Left renal cortex interstitium (tissue), 4 donors: ENCODE data around the gene OR2H1. TPM values are rescaled to one million over a fixed set of nuclear protein-coding genes. Genes with fewer than 3 reads are reported as not detected.

Source experiments
- DNase-seq, 4 donors: peaks; one replicate each; pipeline ENCODE4 v3.0.0-alpha.2; 2013; ENCODE audit warnings: low read depth in 4 of 4, low spot score in 2 of 4, missing footprints in 1 of 4
- polyA plus RNA-seq, 4 donors: library from polyadenylated mRNA; unstranded; fragments of 120-200 nt; gene quantifications; one replicate each; pipeline ENCODE4 v1.2.1, GENCODE V29; 2013; ENCODE audit not compliant: insufficient read length in 4 of 4

The OR2H1 gene
- polyA plus RNA-seq, 4 donors = not detected

DNA sequence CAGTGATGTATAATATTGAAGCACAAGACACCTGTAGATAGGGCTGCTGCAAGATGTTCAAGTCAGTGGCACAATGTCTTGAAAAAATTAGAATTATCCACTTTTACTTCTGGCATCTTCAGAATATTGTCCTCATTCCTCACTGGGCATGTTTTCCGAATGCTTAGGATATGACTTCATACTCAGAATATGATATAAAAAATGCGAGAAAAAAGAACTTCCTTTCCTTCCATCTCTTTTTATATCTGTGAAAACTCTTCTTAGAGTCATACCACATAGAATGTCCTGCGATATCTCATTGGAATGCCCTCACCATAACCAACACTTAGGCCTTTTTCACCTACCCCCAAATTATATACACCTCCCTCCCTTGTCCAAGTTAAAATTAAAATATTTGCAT, 26.2 kb downstream of the OR2H1 start:
- no peak for DNase-seq

DNA sequence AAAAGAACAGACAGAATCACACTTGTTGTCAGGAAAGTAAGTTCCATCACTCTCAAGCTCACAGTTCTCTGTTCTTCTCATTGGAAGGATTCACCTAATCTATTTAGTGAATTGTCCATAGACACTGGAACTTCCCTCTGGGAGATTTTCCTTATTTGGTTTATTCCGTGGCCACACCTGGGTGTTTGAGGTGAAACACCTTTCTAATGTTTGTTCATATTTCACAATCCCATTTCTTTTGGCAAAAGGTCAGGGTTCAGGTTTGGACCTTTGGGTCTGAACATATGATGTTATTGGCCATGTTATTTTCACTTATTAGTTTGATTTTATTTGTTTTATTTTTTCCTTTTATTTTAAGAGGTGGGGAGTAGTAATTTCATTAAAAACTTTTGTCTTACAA, 26.8 kb downstream of the OR2H1 start:
- DNase-seq = no peak

DNA sequence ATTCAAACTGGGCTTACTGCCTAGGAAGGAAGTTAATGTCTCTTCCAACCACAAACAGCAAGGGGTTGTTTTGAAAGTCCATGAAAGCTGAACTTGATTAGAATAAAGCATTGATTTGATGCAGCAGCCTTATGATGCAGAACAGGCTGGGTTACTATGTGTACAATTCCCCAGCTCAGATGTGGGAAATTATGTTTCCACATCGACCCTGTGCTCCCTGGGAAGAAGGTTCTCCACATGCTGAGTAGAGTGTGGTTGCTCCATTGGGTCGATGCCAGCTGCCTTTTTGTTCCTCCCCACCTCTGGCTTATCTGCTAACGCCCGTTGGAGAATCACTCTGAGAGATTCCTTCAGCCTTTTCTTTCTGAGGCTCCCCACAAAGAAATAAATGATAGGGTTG, 29.6 kb downstream of the OR2H1 start:
- no peak for DNase-seq

DNA sequence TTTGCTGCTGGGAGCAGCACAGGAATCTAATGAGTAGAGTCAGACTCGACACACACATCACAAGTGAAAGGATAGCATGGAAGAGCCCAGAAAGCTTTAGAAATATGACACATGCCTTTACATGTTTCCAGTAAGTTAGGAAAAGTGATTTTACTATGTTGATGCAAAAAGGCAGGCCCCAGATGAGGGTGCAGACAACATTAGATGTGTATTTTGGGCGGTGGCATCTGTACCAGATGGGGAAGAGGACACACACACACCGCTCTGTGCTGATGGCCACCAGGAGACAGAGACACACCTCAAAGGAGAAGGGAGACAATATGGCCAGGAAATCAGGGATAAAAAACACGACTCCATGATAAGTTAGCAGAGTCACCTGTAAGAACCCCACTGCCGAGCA, 30.2 kb downstream of the OR2H1 start:
- DNase-seq = no peak

DNA sequence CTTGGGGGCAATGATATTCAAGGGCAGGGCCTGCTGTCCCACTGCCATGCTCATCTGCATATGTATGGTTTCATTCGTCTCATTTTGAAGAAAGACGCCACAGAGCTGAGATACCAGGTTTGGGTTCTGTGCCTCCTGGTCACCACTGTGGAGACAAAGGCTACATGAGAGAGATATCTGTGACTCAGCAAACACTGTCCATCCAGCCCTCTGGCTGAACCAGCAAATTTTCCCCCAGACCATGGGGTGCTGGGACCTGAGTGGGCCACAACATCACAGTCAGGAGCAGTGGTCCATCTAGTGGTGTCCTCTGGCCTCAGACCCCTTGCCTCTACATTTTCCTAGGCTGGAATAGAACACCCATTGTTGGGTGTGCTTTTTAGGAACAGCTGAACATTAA, 30.7 kb downstream of the OR2H1 start, which contains the start of gene MAS1L:
Gene MAS1L (minus strand): TSS at position 297 of the 400 bp plus-strand sequence. CDS start 54 bp downstream, at position 243.
- DNase-seq = no peak

DNA sequence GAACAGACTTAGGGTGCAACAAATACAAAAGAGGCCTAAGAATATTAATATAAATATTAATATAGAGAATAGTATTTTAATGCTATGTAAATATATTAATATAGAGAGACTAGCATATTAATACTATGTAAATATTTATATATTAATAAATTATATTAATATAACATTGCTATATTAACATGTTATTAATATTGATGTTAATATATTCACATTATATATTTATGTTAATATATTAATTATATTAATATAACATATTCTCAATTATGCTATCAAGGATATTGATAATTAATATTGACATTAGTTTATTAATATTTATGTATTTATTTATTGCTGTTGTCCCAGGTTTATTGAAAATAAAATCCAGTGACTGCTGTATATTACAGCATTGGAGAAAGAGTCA, 31.9 kb downstream of the OR2H1 start:
- no peak for DNase-seq

DNA sequence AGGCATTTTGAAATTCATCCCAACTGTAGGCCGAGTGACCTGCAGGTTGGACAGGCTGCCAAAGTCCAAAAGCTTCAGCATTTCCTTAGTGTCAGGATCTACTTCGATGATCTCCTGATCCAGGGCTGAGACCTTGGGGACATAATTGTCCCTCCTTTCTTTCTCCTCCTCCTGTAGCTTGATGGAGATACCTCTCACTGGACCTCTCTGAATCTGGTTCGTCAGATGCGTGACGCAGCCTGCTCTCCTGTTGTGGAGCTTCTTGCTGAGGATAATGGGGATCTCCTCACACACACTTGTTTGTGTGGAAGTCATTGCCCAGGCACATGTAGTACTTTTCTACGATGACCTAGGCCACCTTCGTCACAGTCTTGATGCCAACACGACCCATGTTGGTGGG, 32.3 kb downstream of the OR2H1 start:
- no peak for DNase-seq

DNA sequence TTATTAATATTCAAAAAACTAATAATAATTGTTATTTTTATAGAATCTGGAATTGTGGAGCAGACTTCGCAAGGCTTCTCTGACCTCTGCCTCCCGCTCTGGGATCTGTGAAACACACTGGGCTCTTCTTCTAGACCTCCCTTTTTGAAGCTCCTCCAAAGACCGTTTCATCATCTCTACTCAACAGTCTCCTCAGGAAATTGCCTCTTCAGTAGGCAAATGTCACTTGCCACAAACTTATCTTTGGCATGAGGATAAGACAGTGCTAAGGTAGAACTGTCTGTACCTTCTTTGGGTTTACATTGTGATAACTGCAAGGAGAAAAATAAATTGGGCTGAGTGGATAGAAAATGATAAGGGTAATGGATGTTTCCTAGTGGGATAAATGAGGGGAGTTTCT, 33.1 kb downstream of the OR2H1 start:
- no peak for DNase-seq

DNA sequence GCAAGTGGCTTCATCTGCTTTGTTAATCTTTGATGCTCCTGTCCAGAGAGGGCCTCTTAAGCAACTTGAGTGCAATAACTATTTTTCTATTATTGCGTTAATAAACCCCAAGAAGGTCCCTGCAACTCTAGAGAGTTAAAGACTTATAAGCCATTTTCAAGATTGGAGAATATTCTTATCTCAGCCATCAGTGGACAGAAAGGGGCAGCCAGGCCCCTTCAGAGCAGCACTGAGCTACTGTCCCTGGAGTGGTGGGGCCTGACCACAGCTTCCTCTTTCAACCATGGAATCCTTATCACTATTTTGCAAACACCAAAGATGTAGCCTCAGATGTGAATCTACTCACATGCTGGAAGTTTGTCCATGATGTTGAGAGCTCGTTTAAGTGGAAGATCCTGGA, 33.6 kb downstream of the OR2H1 start:
- DNase-seq = no peak

DNA sequence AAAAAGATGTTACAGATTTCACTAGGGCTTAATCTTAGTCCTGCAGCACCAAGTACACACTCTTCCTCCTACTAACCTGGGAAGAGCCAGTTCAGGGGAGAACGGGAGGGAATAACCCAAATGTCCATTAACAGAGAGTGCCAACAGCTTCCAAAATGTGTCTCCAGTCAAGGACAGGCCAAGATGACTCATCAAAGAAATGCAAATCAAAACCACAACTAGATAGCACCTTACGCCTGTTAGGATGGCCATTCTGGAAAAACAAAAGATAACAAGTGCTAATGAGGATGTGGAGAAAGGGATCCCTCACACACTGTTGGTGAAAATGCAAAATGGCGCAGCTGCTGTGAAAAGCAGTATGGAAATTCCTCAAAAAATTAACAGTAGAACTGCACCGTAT, 34.6 kb downstream of the OR2H1 start:
- no peak for DNase-seq

DNA sequence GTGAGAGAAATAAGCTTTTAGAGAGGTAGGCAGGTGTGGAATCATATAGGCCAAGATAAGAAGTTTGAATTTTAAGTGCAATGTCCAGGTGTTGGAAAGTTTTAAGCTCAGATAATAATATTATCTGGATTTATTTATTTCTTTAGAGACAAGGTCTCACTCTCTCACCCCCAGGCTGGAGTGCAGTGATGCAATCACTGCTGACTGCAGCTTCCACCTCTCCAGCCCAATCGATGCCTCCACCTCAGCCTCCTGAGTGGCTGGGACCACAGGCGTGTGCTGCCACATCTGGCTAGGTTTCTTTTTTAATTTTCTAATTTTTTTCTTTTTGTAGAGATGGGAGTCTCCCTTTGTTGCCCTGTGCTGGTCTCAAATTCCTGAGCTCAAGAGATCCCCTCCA, 36.3 kb downstream of the OR2H1 start:
- DNase-seq = no peak

DNA sequence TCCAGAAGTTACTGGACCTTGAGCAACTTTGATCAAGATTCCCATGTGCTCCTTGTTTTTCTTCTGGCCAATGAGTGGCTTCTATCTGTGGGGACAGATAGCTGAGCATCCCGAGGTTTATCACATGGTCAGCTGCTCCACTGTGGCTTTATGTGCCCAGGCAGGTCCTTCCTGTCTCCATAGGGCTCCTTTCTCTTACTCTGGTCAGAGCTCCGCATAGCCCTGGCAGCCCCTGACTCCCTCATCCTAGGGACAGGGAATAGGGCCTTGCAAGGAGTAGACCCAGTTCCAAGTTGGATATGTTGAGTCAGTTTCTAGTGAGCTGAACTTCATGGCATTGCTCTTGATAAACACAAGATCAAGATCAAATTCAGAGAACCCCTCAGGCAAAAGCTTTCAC, 37.2 kb downstream of the OR2H1 start:
- no peak for DNase-seq

DNA sequence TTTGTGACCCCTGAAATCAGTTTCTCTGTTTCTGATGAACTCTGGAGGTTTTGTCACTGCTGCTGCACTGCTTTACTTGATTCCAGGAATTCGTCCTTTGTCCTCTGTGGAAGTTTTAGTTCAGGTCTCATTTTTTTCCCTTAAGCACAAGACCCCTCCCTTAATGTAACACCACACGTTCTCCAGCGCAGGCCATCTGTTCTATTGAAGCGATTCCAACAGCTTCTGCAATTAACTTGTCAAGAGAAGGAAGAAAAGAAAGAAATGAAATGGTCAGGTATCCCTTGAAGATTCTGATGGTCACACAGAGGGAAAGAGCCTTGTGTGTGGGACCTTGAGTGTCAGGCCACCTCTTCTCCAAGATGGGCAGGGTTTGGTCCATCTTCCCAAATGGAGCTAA, 38.6 kb downstream of the OR2H1 start:
- DNase-seq = no peak

DNA sequence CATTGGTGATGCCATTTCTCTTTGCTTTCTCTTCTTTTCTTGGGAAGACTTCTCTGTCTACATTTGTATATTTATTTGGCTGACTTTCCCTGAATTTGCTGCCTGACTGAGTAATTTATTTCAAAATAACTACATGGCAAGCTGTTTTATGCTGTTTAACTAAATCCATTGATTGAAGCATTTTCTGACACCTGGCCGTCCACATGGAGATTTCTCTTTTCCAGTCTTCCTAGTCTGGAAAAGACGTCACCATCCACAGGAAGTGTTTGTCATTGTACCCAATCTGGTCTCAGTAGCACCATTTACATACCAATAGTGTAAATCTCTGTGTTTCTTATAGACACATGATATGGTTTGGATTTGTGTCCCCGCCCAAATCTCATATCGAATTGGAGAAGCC, 40.0 kb downstream of the OR2H1 start:
- DNase-seq = no peak

DNA sequence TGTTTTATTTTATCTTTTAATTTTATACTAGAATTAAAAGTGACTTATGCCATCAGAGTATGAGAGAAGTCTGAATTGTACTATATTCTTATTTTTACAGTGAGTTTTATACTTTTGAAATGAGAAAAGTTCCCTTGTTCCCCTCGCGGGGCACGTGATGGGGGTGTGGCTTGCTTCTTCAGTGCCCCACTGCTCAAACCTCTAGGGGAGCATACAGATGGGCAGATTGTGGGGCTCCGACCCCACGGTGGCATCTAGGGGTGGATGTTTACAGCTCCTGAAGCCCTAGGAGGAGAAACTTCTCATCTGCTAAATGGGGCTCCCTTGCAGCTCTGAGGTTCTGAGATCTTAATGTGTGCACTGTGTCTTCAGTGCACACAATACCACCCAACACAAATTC, 42.7 kb downstream of the OR2H1 start:
- DNase-seq = no peak

DNA sequence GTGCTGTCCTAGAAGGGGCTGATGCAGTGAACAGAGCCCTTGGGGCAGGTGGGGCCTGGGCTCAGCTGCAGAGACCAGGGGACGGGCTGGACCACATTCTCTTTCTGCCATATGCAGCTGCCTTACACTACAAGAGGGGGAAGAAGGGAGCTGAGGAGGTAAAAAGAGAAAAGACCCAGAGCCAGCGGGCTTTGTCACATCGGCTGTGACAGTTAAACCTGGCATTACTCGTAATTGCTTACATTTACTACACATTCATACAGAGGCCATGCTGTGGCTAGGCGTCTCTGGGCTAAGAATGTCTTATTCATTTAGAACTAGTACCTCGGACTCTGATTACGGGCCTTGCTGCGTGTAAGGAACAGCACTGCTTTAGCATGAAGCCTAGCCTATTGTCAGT, 43.6 kb downstream of the OR2H1 start:
- DNase-seq = no peak

DNA sequence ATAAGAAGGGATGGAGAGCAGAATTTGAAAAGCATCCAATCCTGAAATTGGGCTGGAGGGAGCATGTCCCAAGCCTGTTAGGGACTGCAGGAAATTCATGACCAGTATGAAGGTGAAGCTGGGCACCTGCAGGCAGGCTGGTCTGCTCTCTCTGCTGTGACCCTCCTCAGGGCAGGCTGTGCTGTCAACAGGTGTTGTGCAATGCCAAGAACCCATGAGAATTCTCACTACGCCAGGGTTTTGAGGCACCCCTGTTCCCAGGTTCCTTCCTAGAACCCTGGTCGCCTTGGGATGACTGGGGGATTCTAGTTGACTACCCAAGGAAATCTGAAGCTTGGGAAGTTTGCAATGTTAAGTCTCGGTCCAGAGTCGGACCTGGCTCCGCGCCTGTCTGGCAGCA, 44.2 kb downstream of the OR2H1 start:
- DNase-seq = no peak

DNA sequence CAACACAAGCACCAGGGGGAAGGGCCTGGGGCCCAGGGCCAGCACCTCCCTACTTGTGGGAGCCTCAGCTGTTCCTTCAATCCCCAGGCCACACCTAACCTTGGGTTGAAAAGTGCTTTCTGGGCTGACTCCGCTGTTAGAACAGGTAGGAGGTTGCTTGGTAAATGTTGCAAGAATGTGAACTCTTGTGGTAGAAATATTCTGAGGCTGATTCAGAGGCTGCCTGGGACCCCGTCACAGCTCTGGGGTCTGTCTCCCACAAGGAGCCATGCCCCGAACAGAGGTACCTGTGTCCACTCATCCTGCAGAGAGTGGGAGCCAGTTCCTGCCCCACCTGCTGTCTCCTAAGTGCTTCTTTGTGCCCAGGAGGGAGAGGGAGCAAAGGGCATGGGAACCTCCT, 45.2 kb downstream of the OR2H1 start:
- DNase-seq = no peak

DNA sequence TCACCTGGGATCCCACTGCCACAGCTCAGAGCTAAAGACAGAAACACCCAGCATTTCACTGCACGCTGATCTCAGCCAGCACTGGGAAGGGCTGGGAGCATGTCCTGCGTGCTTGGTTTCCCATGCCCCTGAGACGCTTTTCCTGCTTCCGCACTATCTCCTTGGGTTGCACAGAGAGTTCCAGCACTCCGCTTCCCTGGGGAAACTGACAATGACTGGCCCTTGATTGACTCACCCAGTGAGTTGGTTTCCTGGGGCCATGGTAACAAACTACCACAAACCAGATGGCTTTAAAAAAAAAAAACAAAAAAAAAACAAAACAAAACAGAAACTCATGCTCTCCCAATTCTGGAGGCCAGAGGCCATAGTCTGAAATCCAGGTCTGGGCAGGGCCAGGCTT, 45.6 kb downstream of the OR2H1 start:
- no peak for DNase-seq

DNA sequence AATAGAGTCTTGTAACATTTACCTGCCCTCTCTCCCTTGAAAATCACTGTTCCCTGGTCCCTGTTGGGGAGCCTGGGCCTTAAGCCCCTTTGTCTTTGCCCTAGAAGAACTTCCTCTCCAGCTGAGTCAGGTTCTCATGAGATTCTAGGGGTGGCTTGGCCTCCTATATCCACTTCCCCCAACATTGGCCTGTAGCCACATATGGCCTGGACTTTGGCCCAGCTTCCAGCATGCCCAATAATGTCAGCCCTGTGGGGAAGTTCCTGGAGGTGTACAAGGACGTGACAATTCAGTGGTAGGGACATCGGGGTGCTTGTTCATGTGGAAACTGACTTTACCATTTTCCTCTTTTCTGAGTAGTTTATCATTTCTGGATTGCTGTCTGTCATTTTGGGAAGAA, 48.0 kb downstream of the OR2H1 start:
- no peak for DNase-seq

DNA sequence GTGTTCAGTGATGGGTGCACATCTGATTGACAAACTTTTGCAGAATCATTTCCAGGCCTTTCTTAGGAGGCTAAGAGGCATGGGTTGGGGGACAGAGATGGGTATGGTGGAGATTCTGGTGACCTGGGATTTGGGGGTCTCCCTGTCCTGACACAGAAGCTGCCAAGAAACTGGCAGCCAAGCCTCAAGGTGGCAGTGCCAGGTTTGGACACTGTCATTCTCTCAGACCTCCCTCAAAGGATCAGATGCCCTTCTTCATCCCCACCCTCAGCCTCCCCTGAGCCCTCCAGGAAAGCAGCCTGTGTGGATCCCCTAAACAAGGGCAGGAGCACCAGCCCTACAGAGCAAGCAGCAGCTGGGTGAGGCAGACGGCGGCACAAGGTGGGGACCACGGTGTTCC, 48.9 kb downstream of the OR2H1 start:
- DNase-seq = no peak

DNA sequence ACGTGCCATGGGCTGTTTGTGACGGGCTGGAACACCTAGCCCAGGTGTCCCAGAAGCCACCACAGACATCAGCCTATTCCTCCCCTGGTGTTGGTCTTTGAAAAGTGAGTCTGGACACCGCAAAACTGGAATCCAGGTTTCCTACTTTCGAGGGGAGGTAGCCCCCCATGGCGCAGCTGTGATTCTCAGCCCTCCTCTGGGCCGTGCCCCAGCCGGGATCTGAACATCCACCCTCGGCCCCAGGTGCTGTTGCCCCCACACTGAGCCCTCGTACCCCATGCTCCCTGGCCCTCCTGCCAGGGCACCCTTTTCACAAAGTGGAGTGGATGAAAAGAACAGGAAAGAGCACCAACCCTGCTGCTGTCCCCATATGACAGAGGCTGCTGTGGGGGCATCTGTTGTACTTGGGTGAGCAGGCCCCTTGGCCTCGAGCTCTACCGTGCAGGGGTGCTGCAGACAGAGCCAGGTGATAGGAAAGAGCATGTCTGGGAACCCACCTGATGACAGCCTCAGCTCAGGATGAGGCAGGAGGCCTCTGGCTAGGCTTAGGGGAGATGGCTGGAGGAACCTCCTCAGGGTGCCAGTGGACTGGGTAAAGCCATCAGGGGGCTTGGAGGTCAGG, 49.6 kb downstream of the OR2H1 start:
- DNase-seq = no peak

DNA sequence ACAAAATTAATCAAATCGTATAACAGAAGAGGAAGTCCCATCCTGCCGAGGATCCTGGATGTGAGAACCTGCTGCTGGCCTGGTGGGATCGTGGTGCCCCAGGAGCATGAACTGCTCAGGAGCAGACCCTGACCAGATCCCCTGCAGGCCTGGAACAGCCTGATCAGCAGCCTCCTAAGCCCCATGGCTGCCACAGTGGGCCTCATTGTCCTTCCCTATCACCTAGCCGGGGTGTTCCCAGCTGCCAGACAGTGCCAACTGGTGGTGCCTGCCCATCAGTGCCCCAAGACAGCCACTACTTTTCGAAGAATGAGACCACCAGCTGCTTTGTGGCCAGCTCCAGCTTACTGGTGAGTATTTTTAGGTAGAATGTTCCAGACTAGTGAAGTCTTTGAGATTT, 50.4 kb downstream of the OR2H1 start:
- no peak for DNase-seq
